A673 (cell line): ENCODE measurements around the gene CBX7.

Experiments used
- EZH2 ChIP-seq: fragments of 200-600 bp; sonication (generic); IDR thresholded peaks from 2 replicates; pipeline ENCODE4 v1.6.1; 2017; ENCODE audit warnings: borderline replicate concordance, low read depth, mild to moderate bottlenecking, mixed read lengths, antibody characterized with exemption, low read length; ENCODE audit not compliant: poor library complexity, severe bottlenecking
- TF ChIP-seq, protein P1 (sequence below): fragments of 300-800, 200-600 bp; sonication (generic); conservative IDR thresholded peaks from 2 replicates; pipeline ENCODE4 v1.5.1; 2017; ENCODE audit warnings: low read depth, mild to moderate bottlenecking, antibody characterized with exemption, low read length, moderate library complexity, mixed read lengths

- TF ChIP-seq, protein P1, sequence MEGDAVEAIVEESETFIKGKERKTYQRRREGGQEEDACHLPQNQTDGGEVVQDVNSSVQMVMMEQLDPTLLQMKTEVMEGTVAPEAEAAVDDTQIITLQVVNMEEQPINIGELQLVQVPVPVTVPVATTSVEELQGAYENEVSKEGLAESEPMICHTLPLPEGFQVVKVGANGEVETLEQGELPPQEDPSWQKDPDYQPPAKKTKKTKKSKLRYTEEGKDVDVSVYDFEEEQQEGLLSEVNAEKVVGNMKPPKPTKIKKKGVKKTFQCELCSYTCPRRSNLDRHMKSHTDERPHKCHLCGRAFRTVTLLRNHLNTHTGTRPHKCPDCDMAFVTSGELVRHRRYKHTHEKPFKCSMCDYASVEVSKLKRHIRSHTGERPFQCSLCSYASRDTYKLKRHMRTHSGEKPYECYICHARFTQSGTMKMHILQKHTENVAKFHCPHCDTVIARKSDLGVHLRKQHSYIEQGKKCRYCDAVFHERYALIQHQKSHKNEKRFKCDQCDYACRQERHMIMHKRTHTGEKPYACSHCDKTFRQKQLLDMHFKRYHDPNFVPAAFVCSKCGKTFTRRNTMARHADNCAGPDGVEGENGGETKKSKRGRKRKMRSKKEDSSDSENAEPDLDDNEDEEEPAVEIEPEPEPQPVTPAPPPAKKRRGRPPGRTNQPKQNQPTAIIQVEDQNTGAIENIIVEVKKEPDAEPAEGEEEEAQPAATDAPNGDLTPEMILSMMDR, result no peak
- TF ChIP-seq EZH2, result no peak
Measured at GRCh38 chr22:39174498-39175352, 22.2 kb upstream of the CBX7 start.
